C4-2B (cell line): ENCODE measurements around the gene FTSJ1.
"Not testable (repeated sequence)": the region's sequence is repeated elsewhere in the genome, so short reads cannot be mapped to it uniquely, and the experiment has no call there.

ENCODE experiments used
- ZFX ChIP-seq: fragments of 450-650 bp; IDR thresholded peaks from 2 replicates; pipeline ENCODE4 v1.6.1; 2017
- TF ChIP-seq, protein P1 (sequence below): fragments of 450-650 bp; conservative IDR thresholded peaks from 2 replicates; pipeline ENCODE4 v1.5.1; 2017; ENCODE audit warnings: mild to moderate bottlenecking

DNA sequence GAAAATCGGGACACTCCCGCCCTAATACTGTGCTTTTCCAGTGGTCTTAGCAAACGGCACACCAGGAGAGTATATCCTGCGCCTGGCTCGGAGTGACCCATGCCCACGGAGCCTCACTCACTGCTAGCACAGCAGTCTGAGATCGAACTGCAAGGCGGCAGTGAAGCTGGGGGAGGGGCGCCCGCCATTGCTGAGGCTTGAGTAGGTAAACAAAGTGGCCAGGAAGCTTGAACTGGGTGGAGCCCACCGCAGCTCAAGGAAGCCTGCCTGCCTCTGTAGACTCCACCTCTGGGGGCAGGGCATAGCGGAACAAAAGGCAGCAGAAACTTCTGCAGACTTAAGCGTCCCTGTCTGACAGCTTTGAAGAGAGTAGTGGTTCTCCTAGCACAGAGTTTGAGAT, 42.3 kb upstream of the FTSJ1 start:
- TF ChIP-seq, protein P1, sequence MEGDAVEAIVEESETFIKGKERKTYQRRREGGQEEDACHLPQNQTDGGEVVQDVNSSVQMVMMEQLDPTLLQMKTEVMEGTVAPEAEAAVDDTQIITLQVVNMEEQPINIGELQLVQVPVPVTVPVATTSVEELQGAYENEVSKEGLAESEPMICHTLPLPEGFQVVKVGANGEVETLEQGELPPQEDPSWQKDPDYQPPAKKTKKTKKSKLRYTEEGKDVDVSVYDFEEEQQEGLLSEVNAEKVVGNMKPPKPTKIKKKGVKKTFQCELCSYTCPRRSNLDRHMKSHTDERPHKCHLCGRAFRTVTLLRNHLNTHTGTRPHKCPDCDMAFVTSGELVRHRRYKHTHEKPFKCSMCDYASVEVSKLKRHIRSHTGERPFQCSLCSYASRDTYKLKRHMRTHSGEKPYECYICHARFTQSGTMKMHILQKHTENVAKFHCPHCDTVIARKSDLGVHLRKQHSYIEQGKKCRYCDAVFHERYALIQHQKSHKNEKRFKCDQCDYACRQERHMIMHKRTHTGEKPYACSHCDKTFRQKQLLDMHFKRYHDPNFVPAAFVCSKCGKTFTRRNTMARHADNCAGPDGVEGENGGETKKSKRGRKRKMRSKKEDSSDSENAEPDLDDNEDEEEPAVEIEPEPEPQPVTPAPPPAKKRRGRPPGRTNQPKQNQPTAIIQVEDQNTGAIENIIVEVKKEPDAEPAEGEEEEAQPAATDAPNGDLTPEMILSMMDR: not testable (repeated sequence)
- TF ChIP-seq ZFX: not testable (repeated sequence)
